Gastroesophageal sphincter (tissue), 4 donors: ENCODE results near the gene SFT2D3. TPM values are rescaled to one million over a fixed set of nuclear protein-coding genes. Genes with fewer than 3 reads are reported as not detected.

Experiments
- ATAC-seq: fragments of 150-250 bp; one replicate; pipeline ENCODE4 v1.9.1; 2016; ENCODE audit warnings: mild to moderate bottlenecking, moderate library complexity
- H3K27ac ChIP-seq, 4 donors: fragments of 200-600 bp; sonication (generic) in 3 of 4; 1 replicate in 3 of 4; 2 replicates in 1 of 4; pipeline ENCODE4 v1.5.1; 2016 to 2019
- H3K27me3 ChIP-seq: fragments of 200-600 bp; sonication (generic); one replicate; pipeline ENCODE4 v1.5.1; 2019
- H3K36me3 ChIP-seq, 2 donors: fragments of 200-600 bp; sonication (generic); one replicate each; pipeline ENCODE4 v1.5.1; 2019; ENCODE audit warnings: control low read depth in 1 of 2
- H3K4me1 ChIP-seq, 3 donors: fragments of 200-600 bp; sonication (generic); 1 replicate in 2 of 3; 2 replicates in 1 of 3; pipeline ENCODE4 v1.5.1; 2016 to 2019; ENCODE audit warnings: control low read depth in 2 of 3
- H3K4me3 ChIP-seq, 2 donors: fragments of 200-600 bp; sonication (generic); one replicate each; pipeline ENCODE4 v1.5.1; 2019; ENCODE audit warnings: mild to moderate bottlenecking in 1 of 2, moderate library complexity in 1 of 2
- H3K9me3 ChIP-seq, 3 donors: fragments of 200-600 bp; sonication (generic); one replicate each; pipeline ENCODE4 v1.5.1; 2017 to 2019; ENCODE audit warnings: control low read depth in 2 of 3
- CTCF ChIP-seq, 4 experiments: fragments of 200-600 bp in 2 of 4; fragments of 450-650 bp in 2 of 4; sonication (generic) in 1 of 4; IDR thresholded peaks; one replicate each; pipeline ENCODE4 v1.5.1; 2017 to 2019; ENCODE audit warnings: antibody characterized with exemption in 4 of 4, mild to moderate bottlenecking in 2 of 4, moderate library complexity in 2 of 4
- EP300 ChIP-seq: sonication (generic); formaldehyde crosslinking; IDR thresholded peaks from one replicate; pipeline ENCODE4 v1.6.1; 2017; ENCODE audit warnings: antibody characterized with exemption, mild to moderate bottlenecking
- POLR2A ChIP-seq, 2 donors: fragments of 450-650 bp; IDR thresholded peaks; one replicate each; pipeline ENCODE4 v1.6.1; 2017; ENCODE audit warnings: antibody characterized with exemption in 2 of 2, mild to moderate bottlenecking in 2 of 2, moderate library complexity in 1 of 2
- POLR2AphosphoS5 ChIP-seq: sonication (generic); formaldehyde crosslinking; IDR thresholded peaks from one replicate; pipeline ENCODE4 v1.6.1; 2017; ENCODE audit warnings: antibody characterized with exemption
- WGBS, 2 donors: methylation state at CpG; one replicate each; pipeline ENCODE4 v1.1.5; 2018; ENCODE audit warnings: low coverage in 1 of 2; 5-methylcytosine and 5-hydroxymethylcytosine counted together
- total RNA-seq, 4 donors: library from RNA; depleted of rRNA; stranded (reverse); fragments of >200 nt; gene quantifications; one replicate each; pipeline ENCODE4 v1.1.0, GENCODE V29; 2016

Gene SFT2D3
- total RNA-seq, 4 donors from 2014 or later, result 7.2 to 15.2 (median 10.3) TPM

GRCh38 chr2:127698553-127699355 lies 2.5 kb upstream of the SFT2D3 start:
- no peak for TF ChIP-seq POLR2A (IDR thresholded peaks at IDR 0.05)
- TF ChIP-seq EP300, result no peak
- TF ChIP-seq CTCF (IDR thresholded peaks at IDR 0.05), result no peak
- no peak for TF ChIP-seq POLR2AphosphoS5
- no peaks in the 10 kb centered on the region for H3K36me3 ChIP-seq
- H3K4me3 ChIP-seq, result no peak overlapping the region
- H3K9me3 ChIP-seq, result no peaks in the 10 kb centered on the region
- peaks cover 0 to 39% (median 14%) of the 10 kb centered on the region in 3 donors for H3K4me1 ChIP-seq
- H3K27me3 ChIP-seq, result no peaks in the 10 kb centered on the region
- ATAC-seq, result no peak
- no peak overlapping the region for H3K27ac ChIP-seq
- WGBS, 2 donors, result 89 to 93% methylated on average over 25 to 26 of the region's 27 CpGs

- WGBS, 2 donors, result 52 to 65% methylated on average over 9 to 15 of the region's 17 CpGs
- Histone ChIP-seq H3K27me3 (no peaks in the 10 kb centered on the region), H3K9me3 (no peaks in the 10 kb centered on the region), H3K27ac (peak overlapping the region; percentile 21 to 100 (median 97)), H3K4me3 (peak overlapping the region; percentile 27 to 73), H3K4me1 (peaks cover 0 to 47% (median 10%) of the 10 kb centered on the region in 3 donors), H3K36me3 (peaks cover 0 to 2% of the 10 kb centered on the region in 2 donors)
- no peak for TF ChIP-seq POLR2AphosphoS5
- TF ChIP-seq CTCF (IDR thresholded peaks at IDR 0.05), result no peak
- no peak for TF ChIP-seq POLR2A (IDR thresholded peaks at IDR 0.05)
- TF ChIP-seq EP300, result no peak
- ATAC-seq, result no peak
Measured at GRCh38 chr2:127700527-127701192, 637 bp upstream of the SFT2D3 start.

GRCh38 chr2:127701651-127702394 lies 526 bp downstream of the SFT2D3 start:
- Histone ChIP-seq H3K9me3 (no peaks in the 10 kb centered on the region), H3K4me3 (peak overlapping the region; percentile 27 to 73), H3K27me3 (no peaks in the 10 kb centered on the region), H3K36me3 (peaks cover 0 to 14% of the 10 kb centered on the region in 2 donors), H3K4me1 (peaks cover 0 to 42% (median 10%) of the 10 kb centered on the region in 3 donors), H3K27ac (peak overlapping the region; percentile 21 to 100 (median 97))
- peak; percentile 82 for ATAC-seq
- TF ChIP-seq EP300 (no peak), CTCF (IDR thresholded peaks at IDR 0.05) (peak in 3 of 4 experiments; percentile 35 to 66 (median 57)), POLR2AphosphoS5 (peak; percentile 64), POLR2A (IDR thresholded peaks at IDR 0.05) (peak; percentile 22 to 37)
- 0% methylated on average over 11 of the region's 108 CpGs; no CpG with 5 or more reads in 1 of the 2 donors for WGBS, 2 donors

GRCh38 chr2:127702395-127703009 lies 1.2 kb downstream of the SFT2D3 start:
- WGBS, 2 donors, result 43 to 46% methylated on average over 18 to 19 of the region's 19 CpGs
- Histone ChIP-seq H3K36me3 (peaks cover 0 to 21% of the 10 kb centered on the region in 2 donors), H3K27ac (peak overlapping the region; percentile 21 to 100 (median 97)), H3K27me3 (no peaks in the 10 kb centered on the region), H3K4me1 (peaks cover 0 to 42% (median 10%) of the 10 kb centered on the region in 3 donors), H3K4me3 (peak overlapping the region; percentile 27 to 73), H3K9me3 (no peaks in the 10 kb centered on the region)
- ATAC-seq, result no peak
- TF ChIP-seq EP300 (no peak), CTCF (IDR thresholded peaks at IDR 0.05) (no peak), POLR2AphosphoS5 (no peak), POLR2A (IDR thresholded peaks at IDR 0.05) (no peak)
